HEK293T (cell line): ENCODE results near the gene ORC6.

Source experiments
- CTCF ChIA-PET: fragments of 350-600 bp; formaldehyde crosslinking; extraction: SDS; loops from one replicate; lab custom pipeline; 2021; ENCODE audit warnings: antibody characterized with exemption, inconsistent platforms; lab: Yijun Ruan, JAX
- POLR2A ChIA-PET: fragments of 350-600 bp; formaldehyde crosslinking; extraction: SDS; loops from one replicate; lab custom pipeline; 2020; ENCODE audit warnings: antibody characterized with exemption, inconsistent platforms; lab: Yijun Ruan, JAX
- DNase-seq: peaks from one replicate; pipeline ENCODE4 v3.0.0; 2012; ENCODE audit warnings: mixed read lengths; ENCODE audit errors: extremely low spot score
- ARNT ChIP-seq: fragments of 450-650 bp; IDR thresholded peaks from 2 replicates; pipeline ENCODE4 v1.6.1; 2017; ENCODE audit warnings: mild to moderate bottlenecking
- BHLHE40 ChIP-seq: fragments of 450-650 bp; IDR thresholded peaks from 2 replicates; pipeline ENCODE4 v1.6.1; 2016; ENCODE audit warnings: mild to moderate bottlenecking, moderate library complexity, borderline replicate concordance
- CTBP1 ChIP-seq: fragments of 450-650 bp; IDR thresholded peaks from 2 replicates; pipeline ENCODE4 v1.6.1; 2016; ENCODE audit warnings: borderline replicate concordance
- ELF4 ChIP-seq: fragments of 450-650 bp; IDR thresholded peaks from 2 replicates; pipeline ENCODE4 v1.6.1; 2017; ENCODE audit warnings: antibody characterized with exemption
- FOXA1 ChIP-seq: fragments of 450-650 bp; IDR thresholded peaks from 2 replicates; pipeline ENCODE4 v1.6.1; 2016; ENCODE audit warnings: mild to moderate bottlenecking
- FOXK2 ChIP-seq: fragments of 450-650 bp; IDR thresholded peaks from 2 replicates; pipeline ENCODE4 v1.6.1; 2016; ENCODE audit warnings: mild to moderate bottlenecking
- FOXM1 ChIP-seq: fragments of 450-650 bp; IDR thresholded peaks from 2 replicates; pipeline ENCODE4 v1.6.1; 2017; ENCODE audit warnings: mild to moderate bottlenecking, borderline replicate concordance
- HDGF ChIP-seq: fragments of 450-650 bp; IDR thresholded peaks from 2 replicates; pipeline ENCODE4 v1.6.1; 2017; ENCODE audit warnings: antibody characterized with exemption, borderline replicate concordance
- L3MBTL2 ChIP-seq: fragments of 450-650 bp; conservative IDR thresholded peaks from 2 replicates; pipeline ENCODE4 v1.6.1; 2016; ENCODE audit warnings: mild to moderate bottlenecking
- LEF1 ChIP-seq: fragments of 450-650 bp; IDR thresholded peaks from 2 replicates; pipeline ENCODE4 v1.6.1; 2017; ENCODE audit warnings: mild to moderate bottlenecking, borderline replicate concordance
- NFRKB ChIP-seq: fragments of 450-650 bp; IDR thresholded peaks from 2 replicates; pipeline ENCODE4 v1.6.1; 2016; ENCODE audit warnings: mild to moderate bottlenecking, moderate library complexity
- SP1 ChIP-seq: fragments of 450-650 bp; IDR thresholded peaks from 2 replicates; pipeline ENCODE4 v1.6.1; 2017
- SUZ12 ChIP-seq: fragments of 450-650 bp; IDR thresholded peaks from 2 replicates; pipeline ENCODE4 v1.6.1; 2016; ENCODE audit warnings: mild to moderate bottlenecking
- TARDBP ChIP-seq: fragments of 450-650 bp; IDR thresholded peaks from 2 replicates; pipeline ENCODE4 v1.6.1; 2016
- ZNF384 ChIP-seq: fragments of 450-650 bp; IDR thresholded peaks from 2 replicates; pipeline ENCODE4 v1.6.1; 2016
- TF ChIP-seq, protein P1 (sequence below): fragments of 450-650 bp; IDR thresholded peaks from 2 replicates; pipeline ENCODE4 v1.6.1; 2016

The ORC6 gene

DNA sequence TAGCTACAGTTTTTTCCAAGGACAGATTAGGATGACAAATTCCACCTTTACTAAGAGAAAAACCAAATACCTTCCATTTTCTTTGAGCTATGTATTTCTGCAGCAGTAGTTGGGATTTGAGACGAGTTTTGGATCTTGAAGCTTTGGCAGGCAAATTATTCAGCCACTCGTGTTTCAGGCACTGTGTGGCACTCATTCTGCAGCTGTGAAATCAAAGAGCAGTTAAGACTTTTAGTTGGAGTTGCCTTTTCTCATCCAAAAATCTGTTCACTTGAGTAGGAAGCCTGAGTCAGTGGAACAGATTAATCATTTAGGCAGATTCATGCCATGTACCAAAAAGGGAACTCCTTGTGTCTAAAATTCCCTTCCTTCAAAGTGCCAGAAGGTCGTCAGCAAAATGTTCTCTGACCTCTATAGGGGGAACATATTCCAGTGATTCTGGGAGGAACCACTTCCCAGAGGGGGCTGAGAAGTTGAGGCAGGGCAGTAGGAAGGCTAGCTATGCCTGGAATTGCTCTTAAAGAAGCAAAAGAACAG is 20.1 kb downstream of the ORC6 start:
- CTCF ChIA-PET = no interaction called here
- no peak for DNase-seq
- POLR2A ChIA-PET = interaction anchor here (1.0 to 1.4 kb wide), 3 partner anchors 9 to 19 kb away, joined by 3 read pairs; no protein-coding TSS in a partner anchor
- TF ChIP-seq TARDBP = no peak
- no peak for TF ChIP-seq SP1
- TF ChIP-seq, protein P1, sequence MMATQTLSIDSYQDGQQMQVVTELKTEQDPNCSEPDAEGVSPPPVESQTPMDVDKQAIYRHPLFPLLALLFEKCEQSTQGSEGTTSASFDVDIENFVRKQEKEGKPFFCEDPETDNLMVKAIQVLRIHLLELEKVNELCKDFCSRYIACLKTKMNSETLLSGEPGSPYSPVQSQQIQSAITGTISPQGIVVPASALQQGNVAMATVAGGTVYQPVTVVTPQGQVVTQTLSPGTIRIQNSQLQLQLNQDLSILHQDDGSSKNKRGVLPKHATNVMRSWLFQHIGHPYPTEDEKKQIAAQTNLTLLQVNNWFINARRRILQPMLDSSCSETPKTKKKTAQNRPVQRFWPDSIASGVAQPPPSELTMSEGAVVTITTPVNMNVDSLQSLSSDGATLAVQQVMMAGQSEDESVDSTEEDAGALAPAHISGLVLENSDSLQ = no peak
- no peak for TF ChIP-seq CTBP1
- no peak for TF ChIP-seq BHLHE40
- TF ChIP-seq L3MBTL2 = no peak
- TF ChIP-seq HDGF = no peak
- TF ChIP-seq ARNT = no peak
- TF ChIP-seq FOXA1 = no peak
- no peak for TF ChIP-seq NFRKB
- TF ChIP-seq ZNF384 = no peak
- no peak for TF ChIP-seq LEF1
- no peak for TF ChIP-seq FOXK2

DNA sequence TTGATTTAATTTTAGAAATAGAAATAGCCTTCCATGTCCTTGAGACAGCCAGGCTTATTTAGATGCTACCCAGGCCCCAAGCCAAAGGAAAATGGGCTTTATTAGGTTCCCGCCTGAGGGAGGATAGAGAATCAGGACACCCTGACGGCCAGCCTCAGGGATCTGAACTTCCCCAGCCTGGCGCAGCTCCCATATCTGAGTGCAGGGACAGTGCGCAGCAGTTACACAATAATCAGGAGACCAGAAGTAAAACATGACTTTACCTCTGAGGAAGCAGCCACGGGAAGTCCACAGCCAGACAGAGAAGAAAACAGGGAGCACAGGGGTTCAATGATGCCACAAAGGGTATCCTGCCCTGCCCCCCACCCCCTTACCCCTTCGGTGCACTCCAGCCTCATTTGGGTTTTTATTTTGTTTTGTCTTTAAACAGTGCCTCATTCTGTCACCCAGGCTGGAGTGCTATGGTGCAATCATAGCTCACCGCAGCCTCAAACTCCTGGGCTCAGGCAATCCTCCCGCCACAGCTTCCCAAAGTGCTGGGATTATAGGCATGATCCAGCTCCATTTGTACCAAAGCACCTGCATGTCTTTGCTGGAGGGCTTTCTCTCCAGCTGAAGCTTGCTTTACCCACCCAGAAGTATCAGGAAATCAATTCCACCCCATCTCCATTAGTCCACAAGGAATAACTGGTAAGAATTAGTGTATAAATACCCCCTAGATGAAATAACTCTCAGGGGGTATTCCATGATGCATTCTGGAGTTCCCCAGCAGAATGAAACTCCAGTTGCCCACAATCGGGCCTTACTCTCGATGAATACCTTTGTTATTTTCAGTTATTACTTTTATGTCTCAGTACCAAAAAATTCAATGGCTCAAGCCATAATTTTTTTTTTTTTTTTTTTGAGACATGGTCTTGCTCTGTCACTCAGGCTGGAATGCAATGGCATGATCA is 21.9 kb downstream of the ORC6 start:
- no peak for TF ChIP-seq BHLHE40
- TF ChIP-seq, protein P1 = no peak
- no peak for TF ChIP-seq TARDBP
- TF ChIP-seq L3MBTL2 = no peak
- no peak for TF ChIP-seq ZNF384
- TF ChIP-seq CTBP1 = no peak
- TF ChIP-seq HDGF = no peak
- no peak for TF ChIP-seq SP1
- TF ChIP-seq FOXK2 = no peak
- no peak for TF ChIP-seq ELF4
- DNase-seq = no peak
- ChIA-PET POLR2A (no interaction called here), CTCF (no interaction called here)

DNA sequence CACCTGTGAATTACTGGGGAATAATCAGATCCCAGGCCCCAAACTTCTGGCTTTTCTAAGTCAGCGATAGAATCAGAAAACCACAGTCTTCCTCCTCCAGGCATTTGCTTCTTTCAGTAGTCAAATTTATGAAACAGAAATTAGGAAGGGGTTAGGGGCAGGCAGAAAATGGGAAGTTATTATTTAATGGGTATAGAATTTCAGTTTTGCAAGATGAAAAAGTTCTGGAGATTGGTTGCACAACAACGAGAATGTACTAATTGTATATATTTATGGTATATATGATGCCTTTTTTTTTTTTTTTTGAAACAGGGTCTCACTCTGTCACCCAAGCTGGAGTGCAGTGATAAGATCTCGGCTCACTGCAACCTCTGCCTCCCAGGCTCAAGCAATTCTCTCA is 23.5 kb downstream of the ORC6 start:
- TF ChIP-seq FOXM1 (no peak), FOXK2 (no peak), L3MBTL2 (no peak)
- no peak for DNase-seq
- ChIA-PET POLR2A (no interaction called here), CTCF (no interaction called here)

DNA sequence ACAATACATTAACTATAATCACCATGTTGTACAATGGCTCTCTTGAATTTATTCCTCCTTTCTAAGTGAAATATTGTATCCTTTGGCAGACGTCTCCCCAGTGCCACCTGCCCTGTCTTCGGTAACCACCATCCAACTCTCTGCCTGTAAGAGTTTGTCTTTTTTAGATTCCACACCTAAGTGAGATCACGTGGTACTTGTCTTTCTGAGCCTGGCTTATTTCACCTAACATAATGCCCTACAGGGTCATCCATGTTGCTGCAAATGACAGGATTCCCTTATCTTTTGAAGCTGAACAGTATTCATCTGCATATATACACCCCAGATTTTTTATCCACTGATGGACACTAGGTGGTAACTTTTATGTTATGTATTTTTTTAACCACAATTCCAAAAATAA is 24.2 kb downstream of the ORC6 start:
- TF ChIP-seq L3MBTL2 = no peak
- no peak for TF ChIP-seq SUZ12
- TF ChIP-seq SP1 = no peak
- TF ChIP-seq TARDBP = no peak
- no peak for TF ChIP-seq FOXK2
- DNase-seq = no peak
- CTCF ChIA-PET = no interaction called here
- POLR2A ChIA-PET = no interaction called here

DNA sequence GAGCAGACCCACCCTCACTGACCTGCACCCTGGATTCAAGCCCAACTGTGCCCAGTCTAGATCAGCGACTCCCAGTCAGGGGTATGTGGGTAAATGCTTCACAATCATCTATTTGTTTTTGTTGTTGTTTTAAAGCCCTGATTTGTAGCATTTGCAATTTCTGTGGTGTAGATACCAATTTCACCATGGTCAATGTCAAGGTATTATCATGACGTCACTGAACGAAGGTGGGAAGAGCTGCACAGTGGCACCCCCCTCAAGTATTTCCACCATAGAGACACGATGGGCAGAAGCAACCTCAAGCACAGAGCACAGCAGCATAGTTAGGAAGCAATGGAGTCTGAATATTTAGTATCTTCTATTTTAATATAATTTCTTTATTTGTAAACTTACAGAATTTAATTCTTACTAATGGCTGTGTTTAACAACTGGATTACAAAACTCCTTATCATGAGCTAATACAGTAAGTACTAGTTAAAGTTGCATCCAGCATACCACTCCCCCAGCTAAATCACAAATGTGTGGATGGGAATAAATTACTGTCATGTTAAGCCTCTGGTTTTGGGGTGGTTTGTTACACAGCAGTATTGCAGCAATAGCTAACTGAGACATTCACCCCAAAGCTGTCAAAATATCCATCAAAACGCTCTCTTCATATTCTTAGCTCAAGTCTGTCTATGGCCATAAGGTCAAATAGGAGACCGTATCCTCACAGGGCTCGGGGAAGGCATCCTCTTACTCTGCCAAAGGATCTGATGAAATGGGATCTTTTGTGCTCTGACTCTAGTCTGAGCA is 25.5 kb downstream of the ORC6 start:
- CTCF ChIA-PET = interaction anchor here (0.6 kb wide), 1 partner anchor 37 kb away, joined by 4 read pairs; no protein-coding TSS in a partner anchor
- no peak for DNase-seq
- no peak for TF ChIP-seq SUZ12
- TF ChIP-seq BHLHE40 = no peak
- TF ChIP-seq HDGF = no peak
- no peak for TF ChIP-seq FOXA1
- TF ChIP-seq CTBP1 = no peak
- TF ChIP-seq SP1 = no peak
- POLR2A ChIA-PET = no interaction called here

DNA sequence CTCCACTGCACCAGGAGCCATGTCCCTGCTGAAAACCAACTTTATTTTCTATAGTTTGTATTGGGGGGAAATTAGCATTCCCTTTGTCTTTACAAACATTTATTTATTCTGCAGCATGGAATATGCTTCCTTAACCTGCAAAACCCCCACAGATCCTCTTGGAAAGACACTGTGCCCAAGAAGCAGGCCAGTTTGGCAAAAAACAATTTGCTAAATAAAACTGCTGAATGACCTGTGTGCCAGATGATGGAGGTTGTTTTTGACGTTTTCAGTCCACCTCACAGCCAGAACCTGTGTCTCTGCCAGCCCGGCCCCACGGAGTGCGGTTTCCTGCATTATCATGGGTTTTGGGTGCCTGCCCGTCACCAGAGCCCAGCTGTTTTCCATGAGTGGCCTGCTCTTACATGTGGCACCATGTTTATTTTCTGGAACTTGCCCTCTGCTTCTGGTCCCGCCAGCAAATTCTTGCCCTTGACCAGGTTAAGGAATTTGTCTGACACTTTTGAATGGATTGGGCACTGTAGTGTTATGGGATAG is 26.4 kb downstream of the ORC6 start:
- no peak for DNase-seq
- ChIA-PET POLR2A (no interaction called here), CTCF (no interaction called here)
- TF ChIP-seq FOXM1 (no peak), FOXK2 (no peak), SUZ12 (no peak), SP1 (no peak), BHLHE40 (no peak), CTBP1 (no peak)
- TF ChIP-seq, protein P1 = no peak
